ENCODE data around the gene MAPK8IP2. TPM values are rescaled to one million over a fixed set of nuclear protein-coding genes. Genes with fewer than 3 reads are reported as not detected.

MAPK8IP2 gene
- total and polyA plus RNA-seq, 2 of the 13 experiments (the other 11 are each of a cell fraction or from before 2014, with no cell fraction given) = 1.3 to 2.6 TPM

DNA sequence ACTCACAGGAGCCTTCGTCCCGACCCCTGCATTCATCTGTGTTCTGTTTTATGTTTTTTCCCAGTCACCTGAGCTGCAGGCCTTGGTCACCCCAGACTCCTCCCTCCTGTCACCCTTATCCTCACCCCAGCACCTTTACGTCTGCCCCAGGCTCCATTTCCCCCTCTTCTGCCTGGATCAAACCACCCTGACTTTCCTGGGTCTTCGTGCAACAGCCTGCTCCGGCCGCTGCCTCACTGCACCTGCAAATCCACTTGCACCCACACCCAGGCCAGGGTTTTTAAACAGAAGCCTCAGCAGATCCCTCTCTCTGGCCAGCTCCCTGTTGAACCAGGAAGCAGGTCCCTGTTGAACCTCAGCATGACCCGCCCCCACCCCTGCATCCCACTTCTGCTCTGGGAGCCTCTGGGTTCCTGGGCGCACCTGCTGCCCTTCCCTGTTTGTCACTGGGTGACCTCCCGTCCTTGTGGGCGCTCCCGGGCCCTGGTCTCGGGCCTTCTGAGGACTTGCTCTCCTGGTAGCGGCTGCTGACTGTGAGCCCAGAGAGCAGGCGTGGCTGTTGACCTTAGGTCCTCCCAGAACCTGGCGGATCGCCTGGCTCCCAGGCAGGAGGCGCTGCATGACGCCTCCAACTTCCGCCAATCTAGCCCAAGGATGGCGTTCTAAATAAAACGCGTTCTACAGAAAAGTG, 12.8 kb downstream of the MAPK8IP2 start (continued):
- TF ChIP-seq, protein P1, sequence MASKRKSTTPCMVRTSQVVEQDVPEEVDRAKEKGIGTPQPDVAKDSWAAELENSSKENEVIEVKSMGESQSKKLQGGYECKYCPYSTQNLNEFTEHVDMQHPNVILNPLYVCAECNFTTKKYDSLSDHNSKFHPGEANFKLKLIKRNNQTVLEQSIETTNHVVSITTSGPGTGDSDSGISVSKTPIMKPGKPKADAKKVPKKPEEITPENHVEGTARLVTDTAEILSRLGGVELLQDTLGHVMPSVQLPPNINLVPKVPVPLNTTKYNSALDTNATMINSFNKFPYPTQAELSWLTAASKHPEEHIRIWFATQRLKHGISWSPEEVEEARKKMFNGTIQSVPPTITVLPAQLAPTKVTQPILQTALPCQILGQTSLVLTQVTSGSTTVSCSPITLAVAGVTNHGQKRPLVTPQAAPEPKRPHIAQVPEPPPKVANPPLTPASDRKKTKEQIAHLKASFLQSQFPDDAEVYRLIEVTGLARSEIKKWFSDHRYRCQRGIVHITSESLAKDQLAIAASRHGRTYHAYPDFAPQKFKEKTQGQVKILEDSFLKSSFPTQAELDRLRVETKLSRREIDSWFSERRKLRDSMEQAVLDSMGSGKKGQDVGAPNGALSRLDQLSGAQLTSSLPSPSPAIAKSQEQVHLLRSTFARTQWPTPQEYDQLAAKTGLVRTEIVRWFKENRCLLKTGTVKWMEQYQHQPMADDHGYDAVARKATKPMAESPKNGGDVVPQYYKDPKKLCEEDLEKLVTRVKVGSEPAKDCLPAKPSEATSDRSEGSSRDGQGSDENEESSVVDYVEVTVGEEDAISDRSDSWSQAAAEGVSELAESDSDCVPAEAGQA (IDR thresholded peaks at IDR 0.05; ENCODE audit: low read depth) = no peak
- TF ChIP-seq, protein P1 (CRISPR knock-in tag; IDR thresholded peaks at IDR 0.05; ENCODE audit: borderline replicate concordance) = no peak
- TF ChIP-seq FOXK1 (CRISPR knock-in tag; IDR thresholded peaks at IDR 0.05; ENCODE audit: borderline replicate concordance, low read depth) (no peak), PHF5A (CRISPR knock-in tag; IDR thresholded peaks at IDR 0.05; ENCODE audit: low read depth, unreplicated experiment) (no peak), ZMAT3 (CRISPR knock-in tag; conservative IDR thresholded peaks at IDR 0.05) (no peak), PCBP1 (IDR thresholded peaks at IDR 0.05; ENCODE audit: borderline replicate concordance, low read depth, low read length) (no peak), NFYB (CRISPR knock-in tag; IDR thresholded peaks at IDR 0.05) (no peak)
- TF ChIP-seq, protein P2, sequence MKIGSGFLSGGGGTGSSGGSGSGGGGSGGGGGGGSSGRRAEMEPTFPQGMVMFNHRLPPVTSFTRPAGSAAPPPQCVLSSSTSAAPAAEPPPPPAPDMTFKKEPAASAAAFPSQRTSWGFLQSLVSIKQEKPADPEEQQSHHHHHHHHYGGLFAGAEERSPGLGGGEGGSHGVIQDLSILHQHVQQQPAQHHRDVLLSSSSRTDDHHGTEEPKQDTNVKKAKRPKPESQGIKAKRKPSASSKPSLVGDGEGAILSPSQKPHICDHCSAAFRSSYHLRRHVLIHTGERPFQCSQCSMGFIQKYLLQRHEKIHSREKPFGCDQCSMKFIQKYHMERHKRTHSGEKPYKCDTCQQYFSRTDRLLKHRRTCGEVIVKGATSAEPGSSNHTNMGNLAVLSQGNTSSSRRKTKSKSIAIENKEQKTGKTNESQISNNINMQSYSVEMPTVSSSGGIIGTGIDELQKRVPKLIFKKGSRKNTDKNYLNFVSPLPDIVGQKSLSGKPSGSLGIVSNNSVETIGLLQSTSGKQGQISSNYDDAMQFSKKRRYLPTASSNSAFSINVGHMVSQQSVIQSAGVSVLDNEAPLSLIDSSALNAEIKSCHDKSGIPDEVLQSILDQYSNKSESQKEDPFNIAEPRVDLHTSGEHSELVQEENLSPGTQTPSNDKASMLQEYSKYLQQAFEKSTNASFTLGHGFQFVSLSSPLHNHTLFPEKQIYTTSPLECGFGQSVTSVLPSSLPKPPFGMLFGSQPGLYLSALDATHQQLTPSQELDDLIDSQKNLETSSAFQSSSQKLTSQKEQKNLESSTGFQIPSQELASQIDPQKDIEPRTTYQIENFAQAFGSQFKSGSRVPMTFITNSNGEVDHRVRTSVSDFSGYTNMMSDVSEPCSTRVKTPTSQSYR (CRISPR knock-in tag; IDR thresholded peaks at IDR 0.05; ENCODE audit: borderline replicate concordance) = no peak
- TF ChIP-seq, protein P3, sequence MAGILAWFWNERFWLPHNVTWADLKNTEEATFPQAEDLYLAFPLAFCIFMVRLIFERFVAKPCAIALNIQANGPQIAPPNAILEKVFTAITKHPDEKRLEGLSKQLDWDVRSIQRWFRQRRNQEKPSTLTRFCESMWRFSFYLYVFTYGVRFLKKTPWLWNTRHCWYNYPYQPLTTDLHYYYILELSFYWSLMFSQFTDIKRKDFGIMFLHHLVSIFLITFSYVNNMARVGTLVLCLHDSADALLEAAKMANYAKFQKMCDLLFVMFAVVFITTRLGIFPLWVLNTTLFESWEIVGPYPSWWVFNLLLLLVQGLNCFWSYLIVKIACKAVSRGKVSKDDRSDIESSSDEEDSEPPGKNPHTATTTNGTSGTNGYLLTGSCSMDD (CRISPR knock-in tag; IDR thresholded peaks at IDR 0.05) = no peak; the same call in 1 of the 2 replicates
- TF ChIP-seq, protein P4, sequence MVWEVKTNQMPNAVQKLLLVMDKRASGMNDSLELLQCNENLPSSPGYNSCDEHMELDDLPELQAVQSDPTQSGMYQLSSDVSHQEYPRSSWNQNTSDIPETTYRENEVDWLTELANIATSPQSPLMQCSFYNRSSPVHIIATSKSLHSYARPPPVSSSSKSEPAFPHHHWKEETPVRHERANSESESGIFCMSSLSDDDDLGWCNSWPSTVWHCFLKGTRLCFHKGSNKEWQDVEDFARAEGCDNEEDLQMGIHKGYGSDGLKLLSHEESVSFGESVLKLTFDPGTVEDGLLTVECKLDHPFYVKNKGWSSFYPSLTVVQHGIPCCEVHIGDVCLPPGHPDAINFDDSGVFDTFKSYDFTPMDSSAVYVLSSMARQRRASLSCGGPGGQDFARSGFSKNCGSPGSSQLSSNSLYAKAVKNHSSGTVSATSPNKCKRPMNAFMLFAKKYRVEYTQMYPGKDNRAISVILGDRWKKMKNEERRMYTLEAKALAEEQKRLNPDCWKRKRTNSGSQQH (CRISPR knock-in tag; IDR thresholded peaks at IDR 0.05; ENCODE audit: low read depth) = no peak
- TF ChIP-seq, protein P5, sequence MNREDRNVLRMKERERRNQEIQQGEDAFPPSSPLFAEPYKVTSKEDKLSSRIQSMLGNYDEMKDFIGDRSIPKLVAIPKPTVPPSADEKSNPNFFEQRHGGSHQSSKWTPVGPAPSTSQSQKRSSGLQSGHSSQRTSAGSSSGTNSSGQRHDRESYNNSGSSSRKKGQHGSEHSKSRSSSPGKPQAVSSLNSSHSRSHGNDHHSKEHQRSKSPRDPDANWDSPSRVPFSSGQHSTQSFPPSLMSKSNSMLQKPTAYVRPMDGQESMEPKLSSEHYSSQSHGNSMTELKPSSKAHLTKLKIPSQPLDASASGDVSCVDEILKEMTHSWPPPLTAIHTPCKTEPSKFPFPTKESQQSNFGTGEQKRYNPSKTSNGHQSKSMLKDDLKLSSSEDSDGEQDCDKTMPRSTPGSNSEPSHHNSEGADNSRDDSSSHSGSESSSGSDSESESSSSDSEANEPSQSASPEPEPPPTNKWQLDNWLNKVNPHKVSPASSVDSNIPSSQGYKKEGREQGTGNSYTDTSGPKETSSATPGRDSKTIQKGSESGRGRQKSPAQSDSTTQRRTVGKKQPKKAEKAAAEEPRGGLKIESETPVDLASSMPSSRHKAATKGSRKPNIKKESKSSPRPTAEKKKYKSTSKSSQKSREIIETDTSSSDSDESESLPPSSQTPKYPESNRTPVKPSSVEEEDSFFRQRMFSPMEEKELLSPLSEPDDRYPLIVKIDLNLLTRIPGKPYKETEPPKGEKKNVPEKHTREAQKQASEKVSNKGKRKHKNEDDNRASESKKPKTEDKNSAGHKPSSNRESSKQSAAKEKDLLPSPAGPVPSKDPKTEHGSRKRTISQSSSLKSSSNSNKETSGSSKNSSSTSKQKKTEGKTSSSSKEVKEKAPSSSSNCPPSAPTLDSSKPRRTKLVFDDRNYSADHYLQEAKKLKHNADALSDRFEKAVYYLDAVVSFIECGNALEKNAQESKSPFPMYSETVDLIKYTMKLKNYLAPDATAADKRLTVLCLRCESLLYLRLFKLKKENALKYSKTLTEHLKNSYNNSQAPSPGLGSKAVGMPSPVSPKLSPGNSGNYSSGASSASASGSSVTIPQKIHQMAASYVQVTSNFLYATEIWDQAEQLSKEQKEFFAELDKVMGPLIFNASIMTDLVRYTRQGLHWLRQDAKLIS (CRISPR knock-in tag; IDR thresholded peaks at IDR 0.05) = no peak
- TF ChIP-seq, protein P6, sequence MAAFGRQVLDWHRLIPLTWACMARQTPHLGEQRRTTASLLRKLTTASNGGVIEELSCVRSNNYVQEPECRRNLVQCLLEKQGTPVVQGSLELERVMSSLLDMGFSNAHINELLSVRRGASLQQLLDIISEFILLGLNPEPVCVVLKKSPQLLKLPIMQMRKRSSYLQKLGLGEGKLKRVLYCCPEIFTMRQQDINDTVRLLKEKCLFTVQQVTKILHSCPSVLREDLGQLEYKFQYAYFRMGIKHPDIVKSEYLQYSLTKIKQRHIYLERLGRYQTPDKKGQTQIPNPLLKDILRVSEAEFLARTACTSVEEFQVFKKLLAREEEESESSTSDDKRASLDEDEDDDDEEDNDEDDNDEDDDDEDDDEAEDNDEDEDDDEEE (CRISPR knock-in tag; IDR thresholded peaks at IDR 0.05) = no peak
